GM23338 (cell line): ENCODE measurements around the gene PLXNA2. TPM values are rescaled to one million over a fixed set of nuclear protein-coding genes. Genes with fewer than 3 reads are reported as not detected.

ENCODE experiments used
- polyA plus RNA-seq: library from polyadenylated mRNA; unstranded; fragments of >200 nt; fragmentation: Nextera tagmentation; extraction: Ambion mirVana; gene quantifications from 2 replicates; pipeline ENCODE4 v1.2.1, GENCODE V29; 2016
- small RNA-seq: library from RNA; depleted of rRNA; stranded (forward); fragments of <200 nt; gene quantifications from one replicate; pipeline ENCODE3, GENCODE V24; 2014; ENCODE audit warnings: low replicate concordance
- total RNA-seq: library from RNA; depleted of rRNA; stranded (reverse); fragments of >200 nt; shearing (Covaris generic); gene quantifications from 2 replicates; pipeline ENCODE4 v1.2.3, GENCODE V29; 2014

PLXNA2 gene
- total and polyA plus RNA-seq, 2 experiments from 2014 or later = 0.40 to 1.8 TPM

Small RNA genes within 50 kb of the gene (small RNA-seq; reads per million reads assigned to genes)
- gene AL606753.1 = not detected
